Right lung (tissue), 10 donors: ENCODE measurements around the gene FRG2B. TPM values are rescaled to one million over a fixed set of nuclear protein-coding genes. Genes with fewer than 3 reads are reported as not detected.
"Not testable (repeated sequence)": the region's sequence is repeated elsewhere in the genome, so short reads cannot be mapped to it uniquely, and the experiment has no call there.

Source experiments
- DNase-seq, 2 donors: peaks; one replicate each; pipeline ENCODE4 v3.0.0-alpha.2; 2013
- long read RNA-seq, 8 donors: transcript quantifications; one replicate each; lab custom pipeline, GENCODE V29; 2026
- polyA plus RNA-seq, 5 donors: library from polyadenylated mRNA; unstranded; fragments of 120-200 nt; gene quantifications; one replicate each; pipeline versions ENCODE4 v1.2.1 to v1.2.3, GENCODE V29; 2013; ENCODE audit warnings: inconsistent platforms in 1 of 5, low replicate concordance in 1 of 5; ENCODE audit not compliant: insufficient read length in 5 of 5, insufficient read depth in 1 of 5

The FRG2B gene
- not detected for polyA plus RNA-seq
- long read RNA-seq, donor 1, result 0 reads
- long read RNA-seq, donor 2, result 0 reads
- long read RNA-seq, donor 3, result 0 reads
- long read RNA-seq, donor 4, result 0 reads
- long read RNA-seq, donor 5, result 0 reads
- long read RNA-seq, donor 6, result 0 reads
- long read RNA-seq, donor 7, result 0 reads
- long read RNA-seq, donor 8, result 0 reads

DNA sequence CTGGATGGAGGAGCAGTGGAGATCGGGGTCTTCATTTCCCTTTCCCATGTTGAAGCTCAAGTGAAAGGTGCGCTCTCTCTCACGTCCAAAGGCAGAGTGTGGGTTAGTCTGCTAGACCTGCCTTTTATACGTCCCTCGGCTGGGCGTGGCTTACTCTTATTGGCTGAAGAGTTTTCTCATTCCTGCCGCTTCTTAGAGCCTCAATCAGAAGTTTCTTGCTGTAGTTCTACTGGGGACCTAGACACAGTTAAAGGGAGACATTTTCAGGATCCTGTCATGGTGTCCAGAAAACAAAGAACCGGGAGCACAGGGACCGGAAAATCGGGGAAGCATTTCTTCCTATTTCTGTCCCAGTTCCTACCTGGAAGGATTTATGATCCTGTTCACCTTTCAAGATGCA lies at the start of gene FRG2B:
Gene FRG2B, minus strand, starts transcription at position 101 of the 400 bp plus-strand sequence. Its CDS starts 53 bp downstream, at position 48.
- DNase-seq, result not testable (repeated sequence)

DNA sequence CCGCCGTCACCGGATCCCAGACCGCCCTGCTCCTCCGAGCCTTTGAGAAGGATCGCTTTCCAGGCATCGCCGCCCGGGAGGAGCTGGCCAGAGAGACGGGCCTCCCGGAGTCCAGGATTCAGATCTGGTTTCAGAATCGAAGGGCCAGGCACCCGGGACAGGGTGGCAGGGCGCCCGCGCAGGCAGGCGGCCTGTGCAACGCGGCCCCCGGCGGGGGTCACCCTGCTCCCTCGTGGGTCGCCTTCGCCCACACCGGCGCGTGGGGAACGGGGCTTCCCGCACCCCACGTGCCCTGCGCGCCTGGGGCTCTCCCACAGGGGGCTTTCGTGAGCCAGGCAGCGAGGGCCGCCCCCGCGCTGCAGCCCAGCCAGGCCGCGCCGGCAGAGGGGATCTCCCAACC lies 40.9 kb upstream of the FRG2B start:
- DNase-seq, result not testable (repeated sequence)

DNA sequence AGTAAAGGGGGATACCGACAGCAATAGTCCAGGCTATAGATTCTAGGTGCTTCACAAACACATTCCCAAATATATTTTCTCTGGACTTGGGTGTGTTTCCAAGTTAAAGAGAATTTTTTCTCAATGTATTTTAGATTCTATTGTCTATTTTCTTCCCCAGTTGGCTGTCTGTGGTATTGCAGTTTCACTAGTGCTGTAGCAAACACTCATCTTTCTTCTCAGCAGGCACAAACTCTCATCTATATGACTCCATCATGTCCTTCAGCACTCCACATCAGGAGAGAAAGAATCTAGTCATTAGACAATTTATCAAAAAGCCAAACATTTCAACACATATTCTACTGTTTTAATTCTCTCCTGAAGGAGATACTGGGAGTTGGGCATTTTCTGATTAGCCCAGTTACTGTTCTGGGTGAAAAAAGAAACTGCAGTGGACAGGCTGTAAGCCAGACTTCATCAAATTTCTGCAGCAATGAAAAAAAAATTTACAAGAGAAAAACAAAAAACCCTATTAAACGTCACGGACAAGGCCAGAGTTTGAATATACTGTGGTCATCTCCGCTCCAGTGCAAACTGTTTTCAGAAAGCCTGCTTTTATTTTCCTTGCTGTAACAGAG lies 37.1 kb upstream of the FRG2B start:
- not testable (repeated sequence) for DNase-seq

DNA sequence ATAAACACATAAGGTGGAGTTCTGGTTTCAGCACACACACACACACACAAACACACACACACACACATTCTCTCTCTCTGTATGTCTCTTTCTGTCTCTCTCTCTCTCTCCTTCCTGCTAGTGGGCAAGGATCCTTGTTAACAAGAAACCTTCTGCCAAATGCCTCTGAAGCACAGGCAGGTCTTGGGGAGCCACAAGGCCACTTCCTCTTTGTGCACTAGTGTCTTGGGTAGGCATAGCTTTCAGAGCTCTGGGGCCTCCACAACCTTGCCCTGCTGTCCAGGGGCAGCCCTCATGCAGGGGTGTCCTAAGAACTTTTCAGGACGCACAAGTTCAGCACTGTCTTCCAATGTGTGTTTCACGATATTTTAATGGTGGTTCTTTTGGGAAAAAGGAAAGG lies 34.5 kb upstream of the FRG2B start:
- DNase-seq, result not testable (repeated sequence)

DNA sequence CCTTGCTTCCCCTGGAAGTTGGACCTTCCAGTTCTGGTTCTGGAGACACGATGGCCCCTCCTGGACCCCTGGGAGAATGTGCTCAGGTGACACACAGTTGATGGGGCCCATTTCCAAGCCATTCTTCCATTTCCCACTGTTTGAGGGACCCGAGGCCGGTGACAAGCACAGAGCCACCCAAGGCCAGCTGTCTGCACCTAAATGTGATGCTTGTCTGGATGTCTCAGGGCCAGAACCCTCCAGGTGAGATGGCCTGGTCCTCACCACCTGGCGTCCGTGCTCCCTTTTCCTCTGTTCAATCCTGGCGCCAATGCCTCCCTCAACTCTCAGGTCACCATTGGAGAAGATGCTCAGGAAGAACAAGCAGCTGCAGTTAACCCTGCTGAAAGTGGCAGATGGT lies 33.9 kb upstream of the FRG2B start:
- not testable (repeated sequence) for DNase-seq

DNA sequence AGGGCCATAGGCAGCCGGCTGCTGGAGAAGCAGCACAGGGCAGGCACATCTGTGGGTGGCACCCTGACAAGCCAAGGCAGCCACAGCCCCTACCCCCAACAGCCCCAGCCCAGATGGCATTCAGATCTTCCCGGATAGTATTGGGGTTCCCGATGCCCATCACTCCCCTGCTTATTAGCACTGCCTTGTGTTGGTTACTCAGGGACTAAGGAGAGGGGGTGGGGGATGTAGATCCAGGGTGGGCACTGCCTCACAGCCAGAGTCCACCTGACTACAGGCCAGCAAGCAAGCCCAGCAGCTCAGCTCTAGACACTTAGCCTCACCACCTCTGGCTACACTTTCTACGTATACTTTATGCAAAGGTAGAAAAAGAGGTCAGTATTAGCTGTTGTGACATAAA lies 30.7 kb upstream of the FRG2B start:
- DNase-seq, result not testable (repeated sequence)

DNA sequence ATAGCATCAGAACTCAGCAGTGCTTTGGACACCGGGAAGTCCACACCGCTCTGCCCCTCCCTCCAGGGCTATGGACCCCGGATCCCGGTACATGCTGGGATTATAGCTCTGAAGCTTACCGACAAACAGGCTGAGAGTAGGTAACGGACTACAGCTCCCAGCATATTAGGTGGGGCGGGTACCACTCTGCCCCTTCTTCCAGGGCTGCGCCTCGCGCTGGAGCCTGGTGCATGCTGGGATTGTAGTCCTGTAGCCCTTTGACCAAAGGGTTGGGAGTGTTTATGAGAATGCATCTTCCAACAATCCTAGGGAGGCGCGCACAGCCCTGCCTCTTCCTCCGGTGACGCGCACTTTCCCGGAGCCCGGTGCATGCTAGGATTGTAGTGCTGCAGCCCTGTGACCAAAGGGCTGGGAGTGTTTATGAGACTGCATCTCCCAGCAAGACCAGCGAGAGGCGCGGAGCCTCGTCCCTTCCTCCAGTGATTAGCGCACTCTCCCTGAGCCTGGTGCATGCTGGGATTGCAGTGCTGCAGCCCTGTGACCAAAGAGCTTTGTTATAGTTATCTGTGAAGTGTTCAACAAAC lies 22.4 kb upstream of the FRG2B start:
- DNase-seq, result not testable (repeated sequence)

DNA sequence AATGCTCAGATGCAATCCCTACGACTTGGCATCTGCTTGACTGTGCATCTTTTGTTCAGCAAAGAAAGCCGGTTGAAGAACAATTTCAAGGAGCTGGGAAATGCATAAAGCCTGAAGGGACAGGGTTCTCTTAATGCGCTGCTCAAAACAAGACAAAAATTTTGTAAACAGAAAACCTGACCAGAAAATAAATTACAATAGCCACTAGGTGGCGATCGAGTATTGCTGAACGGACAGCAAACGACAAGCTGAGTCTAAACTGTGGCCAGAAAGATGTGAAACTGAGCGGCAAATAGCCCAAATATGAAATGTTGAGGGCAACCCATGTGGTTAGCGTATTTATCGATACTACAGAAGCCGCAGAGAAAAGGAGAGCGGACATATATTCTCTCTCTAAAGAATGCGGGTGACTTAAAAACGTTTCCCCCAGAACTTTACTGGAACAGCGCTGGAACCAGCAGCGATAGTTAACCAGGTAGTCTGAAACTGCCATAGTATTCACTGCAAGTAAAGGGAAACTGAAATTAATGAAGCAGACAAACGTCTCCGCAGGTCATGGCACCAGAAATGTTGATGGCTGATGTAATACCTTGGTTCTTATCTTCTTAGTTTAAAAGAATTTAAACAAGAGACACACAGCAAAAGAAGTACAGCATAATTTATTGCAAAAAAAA lies 20.6 kb upstream of the FRG2B start:
- DNase-seq, result not testable (repeated sequence)

DNA sequence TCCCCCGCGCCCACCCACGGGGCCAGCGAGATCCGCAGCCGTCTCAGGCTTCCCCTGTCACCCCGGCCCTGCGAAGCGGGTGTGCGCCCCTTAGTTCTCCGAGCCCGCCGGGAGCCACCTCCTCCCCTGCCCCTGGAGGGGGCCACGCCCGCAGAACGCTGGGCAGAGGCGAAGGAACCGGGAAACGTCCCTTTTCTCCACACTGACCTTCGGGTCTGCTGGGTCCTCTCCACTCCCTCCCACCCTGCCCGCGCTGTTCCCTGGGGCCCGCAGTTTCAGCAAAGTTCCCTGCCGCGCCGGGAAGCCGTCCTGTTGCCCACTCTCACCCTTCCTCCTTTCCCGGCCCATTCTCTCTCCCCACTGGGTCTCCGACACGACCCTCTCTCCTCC lies 11.2 kb upstream of the FRG2B start:
- DNase-seq, result not testable (repeated sequence)

DNA sequence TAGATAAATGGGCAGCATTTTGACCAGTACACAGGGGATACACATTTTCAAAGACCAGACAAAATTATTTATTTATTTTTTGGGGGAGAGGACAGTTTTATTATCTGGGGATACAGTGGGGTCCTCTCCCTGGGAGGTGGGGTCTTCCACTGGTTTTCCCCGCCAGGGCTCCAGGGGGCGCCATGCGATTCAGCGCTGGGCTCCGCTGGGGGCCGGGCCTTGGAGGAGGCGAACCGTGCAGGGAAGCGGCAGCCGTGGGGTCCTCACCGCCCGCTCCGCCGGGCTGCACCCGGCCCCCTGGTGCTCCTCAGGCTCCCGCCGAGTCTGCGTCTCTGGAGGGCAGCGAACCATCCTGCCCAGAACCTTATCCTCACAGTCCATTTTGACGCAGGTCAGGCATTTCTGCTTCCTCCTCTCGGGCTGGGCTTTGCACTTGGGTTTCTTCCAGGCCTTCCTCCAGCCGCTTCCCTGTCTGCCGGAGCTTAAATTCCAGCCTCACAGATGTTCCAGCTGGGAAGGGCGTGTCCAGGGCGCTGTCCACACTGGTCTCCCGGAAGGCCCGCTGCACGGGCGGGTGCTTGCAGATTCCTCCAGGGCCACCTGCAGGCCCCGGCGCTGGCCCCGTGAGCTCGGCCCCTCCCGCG lies 10.7 kb upstream of the FRG2B start:
- not testable (repeated sequence) for DNase-seq

DNA sequence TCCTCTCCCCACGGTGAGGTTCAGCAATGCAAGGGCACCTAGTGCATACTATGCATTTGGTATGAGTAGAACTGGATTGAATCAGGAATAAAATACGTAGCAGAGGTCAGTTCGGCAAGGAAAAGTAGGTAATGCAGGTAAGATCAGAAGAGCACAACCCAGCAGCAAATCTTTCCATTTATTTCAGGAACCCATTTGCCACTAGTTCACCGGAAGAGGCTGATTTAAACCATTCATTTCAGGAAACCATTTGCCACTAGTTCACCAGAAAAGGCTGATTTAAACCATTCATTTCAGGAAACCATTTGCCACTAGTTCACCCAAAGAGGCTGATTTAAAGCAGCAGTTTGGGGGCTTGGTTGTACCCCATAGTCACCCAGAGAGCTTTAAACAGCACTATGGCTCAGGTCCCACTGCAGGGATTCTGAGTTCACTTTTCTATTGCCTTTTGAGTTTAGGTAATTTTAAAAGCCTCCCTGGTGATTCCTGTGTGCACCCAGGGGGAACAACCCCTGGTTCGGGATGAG lies 4.2 kb upstream of the FRG2B start:
- DNase-seq, result not testable (repeated sequence)

DNA sequence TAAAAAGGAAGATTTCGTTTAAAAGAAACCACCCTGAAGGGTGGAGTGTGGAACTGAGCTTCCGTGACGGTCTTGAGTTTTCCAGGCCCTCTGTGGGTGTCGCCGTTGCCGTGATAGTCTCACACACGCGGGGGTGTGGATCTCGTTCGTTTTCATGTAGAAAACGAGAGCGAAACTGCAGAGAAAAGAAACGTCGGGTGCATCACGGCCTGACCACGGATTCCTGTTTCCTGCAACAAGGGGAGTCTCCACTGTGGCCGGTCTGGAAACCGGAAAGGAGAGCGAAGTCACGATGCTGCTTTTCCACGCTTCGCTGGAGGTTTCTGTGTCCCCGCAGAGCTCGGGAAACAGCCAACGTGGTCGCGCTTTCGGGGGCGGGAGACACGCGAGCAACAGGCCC lies 4.1 kb downstream of the FRG2B start:
- DNase-seq, result not testable (repeated sequence)

DNA sequence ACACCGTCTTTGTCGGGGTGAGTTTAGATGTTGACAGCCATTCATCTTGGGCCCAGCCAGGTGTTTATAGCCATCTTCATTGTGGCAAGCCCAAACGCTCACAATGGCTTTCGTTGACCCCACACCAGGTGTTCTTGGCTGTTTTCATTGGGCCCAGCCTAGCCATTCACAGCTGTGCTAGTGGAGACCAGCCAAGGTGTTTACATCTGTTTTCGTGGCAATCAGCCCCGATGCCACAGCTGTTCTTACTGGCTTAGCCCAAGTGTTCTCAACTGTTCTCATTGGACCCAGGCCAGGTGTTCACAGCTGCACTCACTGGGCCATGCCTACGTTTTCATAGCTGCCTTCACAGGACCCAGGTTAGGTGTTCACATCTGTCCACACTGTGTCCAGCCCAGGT lies 7.7 kb downstream of the FRG2B start:
- DNase-seq, result no peak

DNA sequence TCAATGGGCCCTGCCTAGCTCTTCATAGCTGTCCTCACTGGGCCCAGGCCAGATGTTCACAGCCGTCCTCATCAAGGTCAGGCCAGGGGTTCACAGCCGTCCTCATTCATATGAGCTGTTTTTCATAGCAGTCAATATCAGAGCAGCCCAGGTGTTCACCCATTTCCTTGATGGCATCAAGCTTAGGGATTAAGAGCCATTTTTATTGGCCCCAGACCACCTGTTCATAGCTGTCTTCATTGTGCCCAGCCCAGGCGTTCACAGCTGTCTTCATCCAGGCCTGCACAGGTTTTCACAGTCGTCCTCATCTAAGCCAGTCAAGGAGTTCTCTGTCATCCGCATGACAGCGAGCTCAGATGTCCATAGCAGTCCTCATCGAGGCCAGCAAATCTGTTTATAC lies 9.4 kb downstream of the FRG2B start:
- DNase-seq, result no peak

DNA sequence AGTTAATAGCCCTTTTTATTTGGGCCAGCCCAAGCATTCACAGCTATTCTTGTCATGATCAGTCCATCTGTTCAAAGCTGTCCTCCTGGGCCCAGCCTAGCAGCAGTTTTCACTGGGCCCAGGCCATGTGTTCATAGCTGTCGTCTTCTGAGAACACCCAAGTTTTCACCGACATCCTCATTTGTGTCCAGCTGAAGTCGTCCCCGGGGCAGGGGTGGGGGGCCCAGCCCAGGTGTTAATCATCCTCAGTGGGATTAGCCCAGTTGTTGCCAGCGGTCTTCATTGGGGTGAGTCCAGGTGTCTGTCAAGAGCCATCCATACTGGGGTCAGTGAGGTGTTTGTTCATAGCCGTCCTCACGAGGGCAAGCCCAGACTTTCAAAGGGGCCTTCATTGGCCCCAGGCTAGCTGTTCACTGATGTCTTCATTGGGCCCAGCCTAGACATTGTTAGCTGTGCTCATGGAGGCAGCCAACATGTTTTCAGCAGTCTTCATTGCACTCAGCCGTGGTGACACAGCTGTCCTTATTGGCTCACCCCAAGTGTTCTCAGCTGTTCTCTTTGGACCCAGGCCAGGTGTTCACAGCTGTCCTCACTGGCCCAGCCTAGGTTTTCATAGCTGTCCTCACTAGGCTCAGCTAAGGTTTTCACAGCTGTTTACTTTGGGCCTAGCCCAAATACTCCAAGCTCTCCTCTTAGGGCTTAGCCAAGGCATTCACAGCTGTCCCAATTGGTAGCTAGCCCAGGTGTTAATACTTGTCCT lies 10.0 kb downstream of the FRG2B start:
- DNase-seq, result no peak

DNA sequence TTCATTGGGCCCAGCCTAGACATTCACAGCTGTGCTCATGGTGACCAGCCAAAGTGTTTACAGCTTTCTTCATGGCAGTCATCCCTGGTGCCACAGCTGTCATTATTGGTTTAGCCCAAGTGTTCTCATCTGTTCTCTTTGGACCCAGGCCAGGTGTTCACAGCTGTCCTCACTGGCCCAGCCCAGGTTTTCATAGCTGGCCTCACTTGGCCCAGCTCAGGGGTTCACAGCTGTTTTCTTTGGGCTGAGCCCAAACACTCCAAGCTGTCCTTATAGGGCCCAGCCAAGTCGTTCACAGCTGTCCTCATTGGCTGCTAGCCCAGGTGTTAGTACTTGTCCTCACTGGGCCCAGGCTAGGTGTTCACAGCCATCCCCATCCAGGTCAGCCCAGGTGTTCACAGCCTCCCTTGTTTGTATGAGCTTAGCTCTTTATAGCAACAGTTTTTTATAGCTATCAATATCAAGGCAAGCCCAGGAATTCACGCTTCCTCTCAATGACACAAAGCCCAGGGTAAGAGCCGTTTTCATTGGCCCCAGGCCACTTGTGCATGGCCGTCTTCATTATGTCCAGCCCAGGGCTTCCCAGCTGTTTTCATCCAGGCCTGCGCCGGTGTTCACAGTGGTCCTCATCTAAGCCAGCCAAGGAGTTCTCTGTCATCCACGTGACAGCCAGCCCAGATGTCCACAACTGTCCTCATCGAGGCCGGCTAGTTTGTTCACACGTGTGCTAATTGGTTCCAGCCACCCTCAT lies 11.6 kb downstream of the FRG2B start:
- no peak for DNase-seq

DNA sequence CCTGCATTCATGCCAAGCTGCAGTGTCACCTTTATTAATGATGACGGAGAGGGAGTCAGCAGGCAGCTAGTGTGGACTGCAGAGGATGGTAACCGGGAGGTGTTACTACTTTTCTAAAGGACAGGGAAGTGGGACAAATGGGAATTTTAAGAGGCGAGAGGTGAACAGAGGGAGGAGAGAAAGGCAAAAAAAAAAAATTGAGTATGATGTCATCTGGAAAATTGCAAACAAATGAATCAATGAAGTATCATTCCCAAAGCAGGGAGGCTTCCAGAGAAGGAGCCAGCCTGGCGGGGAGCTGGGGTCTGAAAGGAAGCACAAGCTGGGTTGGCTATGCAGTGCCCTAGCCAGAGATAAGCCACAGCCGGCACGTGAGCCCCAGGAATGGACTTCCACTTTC lies 12.9 kb downstream of the FRG2B start:
- DNase-seq, result no peak

DNA sequence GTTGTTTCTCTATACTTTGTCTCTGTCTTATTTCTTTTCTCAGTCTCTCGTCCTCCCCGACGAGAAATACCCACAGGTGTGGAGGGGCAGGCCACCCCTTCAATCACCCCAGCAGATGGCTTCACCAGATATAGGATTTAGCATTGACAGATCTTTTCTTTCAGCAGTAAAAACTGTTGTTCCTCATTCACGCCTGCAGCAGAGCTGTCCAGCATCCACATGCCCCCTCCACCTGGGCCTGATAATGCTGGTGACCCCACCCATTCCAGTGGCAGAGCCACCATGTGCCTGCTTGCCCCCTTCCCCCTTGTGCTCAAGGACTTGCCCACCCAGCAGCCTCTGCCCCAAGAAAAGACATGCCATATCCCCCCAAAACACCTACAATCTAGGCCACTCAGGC lies 15.5 kb downstream of the FRG2B start:
- DNase-seq, result no peak

DNA sequence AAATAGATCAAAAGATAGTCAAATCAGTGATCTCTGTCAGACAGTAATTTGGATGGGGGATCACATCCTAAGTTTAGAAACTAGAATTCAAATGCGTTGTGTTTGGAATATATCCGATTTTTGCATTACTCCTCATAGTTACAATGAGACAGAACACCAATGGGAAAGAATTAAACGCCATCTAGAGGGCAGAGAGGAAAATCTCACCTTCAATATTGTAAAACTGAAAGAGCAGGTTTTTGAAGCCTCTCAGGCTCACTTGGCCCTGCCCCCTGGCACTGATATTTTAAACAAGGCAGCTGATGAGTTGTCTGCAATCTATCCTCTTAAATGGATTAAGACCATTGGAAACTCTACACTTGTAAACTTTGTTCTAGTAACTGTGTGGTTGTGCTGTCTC lies 17.7 kb downstream of the FRG2B start:
- DNase-seq, result no peak

DNA sequence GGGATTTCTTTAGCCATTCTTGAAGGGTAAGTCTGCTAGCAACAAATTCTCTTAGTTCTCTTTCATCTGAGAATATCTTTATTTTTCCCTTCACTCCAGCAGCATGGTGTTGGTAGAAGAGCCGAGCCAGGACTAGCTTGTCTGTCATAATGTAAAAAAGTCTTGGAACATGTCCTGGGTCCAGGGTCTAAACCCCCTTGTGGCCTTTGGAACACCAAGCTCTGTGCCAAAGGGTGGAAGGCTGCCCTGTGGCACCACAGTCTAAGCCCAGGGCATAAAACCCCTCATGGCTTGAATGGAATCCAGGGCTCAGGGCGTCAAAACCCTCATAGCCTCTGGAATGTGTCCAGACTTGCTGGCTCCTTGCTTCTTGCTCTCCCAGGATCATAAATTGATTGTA lies 23.2 kb downstream of the FRG2B start:
- DNase-seq, result not testable (repeated sequence)

DNA sequence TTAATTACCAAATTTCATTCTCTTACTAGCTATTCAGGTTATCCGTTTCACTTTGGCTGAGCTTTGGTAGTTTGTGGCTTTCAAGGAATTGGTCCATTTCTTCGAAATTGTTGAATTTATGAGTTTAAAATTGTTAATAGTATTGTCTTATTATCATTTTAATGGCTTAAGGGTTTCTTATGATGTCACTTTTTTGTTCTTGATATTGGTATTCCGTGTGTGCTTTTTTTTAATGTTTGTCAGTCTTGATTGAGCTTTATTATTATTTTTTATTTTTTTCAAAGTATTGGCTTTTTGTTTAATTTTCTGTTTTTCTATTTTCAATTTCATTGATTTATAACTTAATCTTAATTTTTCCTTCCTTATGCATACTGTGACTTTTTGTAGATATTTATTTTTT lies 25.9 kb downstream of the FRG2B start:
- DNase-seq, result no peak
